GM19023 (cell line): Measurements from ENCODE around the gene SMIM41.
"Not testable (repeated sequence)": the region's sequence is repeated elsewhere in the genome, so short reads cannot be mapped to it uniquely, and the experiment has no call there.

Experiments
- ATAC-seq: cut with Tn5 transposase; IDR thresholded peaks from one replicate; pipeline ENCODE4 v1.9.1; 2021; ENCODE audit warnings: mild to moderate bottlenecking, moderate library complexity; ENCODE audit not compliant: unreplicated experiment

SMIM41 gene

GRCh38 chr12:52084491-52085231, 5.2 kb downstream of the SMIM41 start:
- ATAC-seq: no peak

- ATAC-seq: no peak
These were observed 6.2 kb downstream of the SMIM41 start for GRCh38 chr12:52085682-52086180.

GRCh38 chr12:52086366-52086765, 6.9 kb downstream of the SMIM41 start:
- no peak for ATAC-seq

GRCh38 chr12:52086944-52087835, 7.7 kb downstream of the SMIM41 start:
- ATAC-seq: no peak

- ATAC-seq: peak; percentile 75
These were observed 8.7 kb downstream of the SMIM41 start for GRCh38 chr12:52087961-52088820.

GRCh38 chr12:52089491-52089890, 10.0 kb downstream of the SMIM41 start:
- ATAC-seq: no peak

GRCh38 chr12:52090291-52090690, 10.8 kb downstream of the SMIM41 start:
- no peak for ATAC-seq

DNA sequence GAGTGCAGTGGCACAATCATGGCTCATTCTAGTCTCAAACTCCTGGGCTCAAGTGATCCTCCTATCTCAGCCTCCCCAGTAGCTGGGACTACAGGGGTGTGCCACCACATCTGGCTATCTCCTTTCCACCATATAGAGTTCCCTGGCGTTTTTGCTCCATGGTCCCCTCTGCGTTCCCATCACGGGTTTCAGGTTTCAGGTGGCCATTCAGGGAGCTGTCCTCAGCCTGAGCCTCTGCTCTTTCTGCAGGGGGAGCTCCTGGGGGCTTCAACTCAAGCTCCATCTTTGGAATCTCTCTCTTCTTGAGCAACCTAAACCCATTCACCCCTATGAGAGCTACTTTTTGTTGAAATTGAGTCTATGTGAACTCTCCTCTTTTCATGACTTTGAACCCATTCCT, 11.6 kb downstream of the SMIM41 start:
- no peak for ATAC-seq

- ATAC-seq: no peak
These were observed 12.4 kb downstream of the SMIM41 start for GRCh38 chr12:52091869-52092268.

- ATAC-seq: no peak
These were observed 13.8 kb downstream of the SMIM41 start for GRCh38 chr12:52093346-52093745.

DNA sequence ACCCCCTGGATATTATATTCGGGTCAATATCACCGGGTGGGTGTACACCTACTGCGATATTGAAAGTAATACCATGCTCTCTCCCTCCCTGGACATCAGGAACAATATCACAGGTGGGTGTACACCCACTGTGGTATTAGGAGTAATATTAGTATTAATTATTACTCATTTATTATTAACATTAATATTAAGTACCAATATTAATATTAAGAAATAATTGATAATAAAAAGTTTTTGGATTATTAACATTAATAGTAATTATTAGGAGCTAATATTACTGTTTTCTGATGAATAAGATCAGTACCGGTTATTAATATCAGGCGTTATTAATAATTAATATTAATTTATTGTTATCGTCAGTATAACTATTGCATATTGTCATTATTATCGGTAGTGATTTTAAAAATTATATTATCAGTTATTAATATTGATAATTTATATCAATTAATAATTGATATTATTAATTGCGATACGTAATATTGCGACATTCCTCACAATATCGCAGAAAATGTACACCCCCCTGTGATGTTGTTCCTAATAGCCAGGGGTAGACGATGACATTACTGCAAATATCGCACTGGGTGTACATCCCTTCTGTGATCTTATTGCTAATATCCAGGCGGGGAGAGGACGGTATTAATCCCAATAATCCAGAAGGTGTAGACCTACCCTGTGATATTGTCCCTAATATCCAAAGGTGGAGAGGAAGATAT, 17.0 kb downstream of the SMIM41 start:
- ATAC-seq: no peak

DNA sequence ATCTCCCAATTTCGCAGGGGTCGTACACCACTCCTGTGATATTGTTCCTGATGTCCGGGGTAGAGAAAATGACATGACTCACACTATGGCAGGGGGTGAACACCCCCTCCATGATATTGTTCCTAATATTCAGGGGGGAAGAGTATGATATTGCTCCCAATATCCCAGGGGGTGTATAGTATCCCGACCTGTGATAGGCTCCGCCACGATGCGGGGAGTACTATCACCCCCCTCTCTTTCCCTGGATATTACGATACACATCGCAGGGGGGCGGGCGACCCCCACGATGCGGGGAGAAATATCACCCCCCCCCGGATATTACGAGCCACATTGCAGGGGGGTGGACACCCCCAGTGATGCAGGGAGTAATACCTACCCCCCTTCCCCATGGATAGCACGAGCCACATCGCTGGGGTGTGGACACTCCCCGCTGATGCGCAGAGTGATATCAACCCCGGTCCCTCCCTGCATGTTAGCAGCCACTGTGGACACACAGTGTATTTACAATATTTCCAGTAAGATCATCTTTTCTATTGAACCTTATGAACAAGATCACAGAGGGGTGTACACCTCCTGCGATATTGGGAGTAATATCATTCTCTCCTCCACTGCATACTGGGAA, 17.7 kb downstream of the SMIM41 start:
- ATAC-seq: no peak

DNA sequence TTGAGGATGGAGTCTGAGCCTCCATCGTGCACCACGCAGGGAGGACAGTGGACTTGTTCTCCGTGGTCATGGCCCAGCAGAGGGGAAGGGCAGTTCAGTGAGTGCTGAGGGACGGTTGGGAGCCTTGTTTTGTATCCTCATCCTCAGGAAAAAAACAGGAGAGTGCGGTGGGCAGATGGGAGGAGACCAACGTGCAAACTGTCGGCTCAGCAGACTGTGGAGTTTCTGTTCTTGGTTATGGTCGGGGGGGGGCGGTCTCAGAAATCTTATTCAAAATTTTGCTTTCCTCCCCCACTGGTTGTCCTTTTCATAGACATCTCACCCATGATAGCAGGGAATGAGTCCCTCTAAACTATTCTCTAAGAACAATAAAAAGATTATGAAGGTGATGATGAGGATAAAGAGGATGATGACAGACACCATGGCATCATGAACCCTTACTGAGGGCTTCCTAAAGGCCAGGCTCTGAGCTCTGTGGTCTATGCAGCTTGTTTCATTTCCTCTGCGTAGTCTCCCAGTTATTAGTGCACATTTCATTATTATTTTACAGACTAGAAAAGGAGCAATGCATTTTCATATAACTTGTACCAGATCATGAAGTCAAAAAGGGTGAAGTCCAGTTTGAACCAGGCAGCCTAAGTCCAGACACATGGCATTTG, 25.1 kb downstream of the SMIM41 start:
- not testable (repeated sequence) for ATAC-seq

GRCh38 chr12:52116222-52117125, 37.0 kb downstream of the SMIM41 start:
- not testable (repeated sequence) for ATAC-seq

DNA sequence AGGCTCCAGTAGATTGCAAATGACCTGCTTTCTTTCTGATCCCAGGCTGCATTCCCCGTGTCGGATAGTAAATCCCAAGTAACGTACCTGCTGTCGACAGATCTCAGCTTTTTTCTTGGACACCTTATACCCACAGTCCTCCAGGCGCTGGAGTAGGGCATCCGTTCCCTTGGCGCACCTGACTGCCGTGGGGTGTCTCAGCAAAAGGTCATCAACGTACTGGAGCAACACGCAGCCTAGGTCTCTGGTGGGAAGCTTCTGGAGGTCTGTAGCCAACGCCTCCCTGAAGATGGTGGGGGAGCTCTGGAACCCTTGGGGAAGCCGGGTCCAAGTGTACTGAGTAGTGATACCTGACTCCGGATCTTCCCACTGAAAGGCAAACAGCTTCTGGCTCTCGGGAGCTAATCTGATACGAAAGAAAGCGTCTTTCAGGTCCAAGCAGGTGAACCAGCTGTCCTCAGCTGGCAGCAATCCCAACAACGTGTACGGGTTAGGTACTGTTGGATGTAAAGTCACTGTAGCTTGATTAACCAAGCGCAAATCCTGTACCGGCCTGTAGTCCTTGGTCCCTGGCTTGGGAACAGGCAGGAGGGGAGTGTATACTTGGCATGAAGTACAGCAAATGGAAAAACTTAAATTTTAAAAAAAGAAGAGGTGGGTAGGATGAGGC, 38.4 kb downstream of the SMIM41 start:
- peak; percentile 13 for ATAC-seq

GRCh38 chr12:52119398-52120254, 40.1 kb downstream of the SMIM41 start:
- ATAC-seq: no peak
